Mesenchymal stem cell (in vitro differentiated cells and primary cell): ENCODE data around the gene CUBN.
A peak's percentile ranks its signal among the peaks of the same experiment; 100 is the strongest.

Experiments
- DNase-seq: peaks from one replicate; pipeline ENCODE4 v3.0.0-alpha.2; 2013
- H2AFZ ChIP-seq: one replicate; pipeline ENCODE4 v1.6.1; 2013; ENCODE audit warnings: low read depth, mild to moderate bottlenecking, control low read depth, inconsistent platforms, low read length, moderate library complexity
- H2AK5ac ChIP-seq: 2 replicates; pipeline ENCODE4 v1.6.1; 2013; ENCODE audit warnings: low read length, moderate library complexity, mild to moderate bottlenecking, inconsistent platforms; ENCODE audit not compliant: severe bottlenecking
- H2BK120ac ChIP-seq: one replicate; pipeline ENCODE4 v1.6.1; 2013; ENCODE audit warnings: low read depth, mild to moderate bottlenecking, inconsistent platforms, low read length, moderate library complexity
- H2BK12ac ChIP-seq, 2 experiments: one replicate each; pipeline ENCODE4 v1.6.1; 2013; ENCODE audit warnings: inconsistent platforms in 2 of 2, low read length in 2 of 2, mild to moderate bottlenecking in 2 of 2, moderate library complexity in 2 of 2, control low read depth in 1 of 2
- H2BK15ac ChIP-seq: one replicate; pipeline ENCODE4 v1.6.1; 2013; ENCODE audit warnings: mild to moderate bottlenecking, low read depth, inconsistent platforms; ENCODE audit not compliant: poor library complexity, severe bottlenecking
- H2BK5ac ChIP-seq: 2 replicates; pipeline ENCODE4 v1.6.1; 2013; ENCODE audit warnings: low read depth, mild to moderate bottlenecking, low read length, control low read depth, inconsistent platforms; ENCODE audit not compliant: poor library complexity, severe bottlenecking
- H3K14ac ChIP-seq, 2 experiments: one replicate each; pipeline ENCODE4 v1.6.1; 2013; ENCODE audit warnings: inconsistent platforms in 2 of 2, low read length in 2 of 2, control low read depth in 1 of 2, mild to moderate bottlenecking in 1 of 2, moderate library complexity in 1 of 2
- H3K18ac ChIP-seq, 2 experiments: one replicate each; pipeline ENCODE4 v1.6.1; 2013; ENCODE audit warnings: inconsistent platforms in 2 of 2, low read length in 2 of 2, control low read depth in 1 of 2, low read depth in 1 of 2, mild to moderate bottlenecking in 1 of 2
- H3K23ac ChIP-seq, 2 experiments: one replicate each; pipeline ENCODE4 v1.6.1; 2013; ENCODE audit warnings: inconsistent platforms in 2 of 2, low read length in 2 of 2, mild to moderate bottlenecking in 2 of 2, moderate library complexity in 2 of 2, control low read depth in 1 of 2
- H3K27ac ChIP-seq: 2 replicates; pipeline ENCODE4 v1.5.1; 2013; ENCODE audit warnings: mild to moderate bottlenecking, moderate library complexity, low read length, control low read depth, inconsistent platforms; ENCODE audit not compliant: poor library complexity, severe bottlenecking
- H3K27me3 ChIP-seq, 2 experiments: 2 replicates each; pipeline versions ENCODE4 v1.6.1 to v1.7.0; 2013; ENCODE audit warnings: low read length in 2 of 2, mild to moderate bottlenecking in 2 of 2, moderate library complexity in 2 of 2, control low read depth in 1 of 2, inconsistent platforms in 1 of 2; ENCODE audit not compliant: control insufficient read depth in 1 of 2, insufficient read depth in 1 of 2
- H3K36me3 ChIP-seq, 2 experiments: 2 replicates each; pipeline versions ENCODE4 v1.6.1 to v1.7.0; 2013; ENCODE audit warnings: low read length in 2 of 2, control low read depth in 1 of 2, inconsistent platforms in 1 of 2, low read depth in 1 of 2, mild to moderate bottlenecking in 1 of 2; ENCODE audit not compliant: insufficient read depth in 2 of 2, control insufficient read depth in 1 of 2
- H3K4ac ChIP-seq, 2 experiments: one replicate each; pipeline ENCODE4 v1.6.1; 2013; ENCODE audit warnings: inconsistent platforms in 2 of 2, low read length in 2 of 2, mild to moderate bottlenecking in 2 of 2, moderate library complexity in 2 of 2, control low read depth in 1 of 2, low read depth in 1 of 2
- H3K4me1 ChIP-seq: 2 replicates; pipeline ENCODE4 v1.6.1; 2013; ENCODE audit warnings: low read depth, low read length, control low read depth; ENCODE audit not compliant: control insufficient read depth, insufficient read depth
- H3K4me2 ChIP-seq: 2 replicates; pipeline ENCODE4 v1.6.1; 2013; ENCODE audit warnings: low read length, mild to moderate bottlenecking, inconsistent platforms; ENCODE audit not compliant: poor library complexity, severe bottlenecking
- H3K4me3 ChIP-seq, 2 experiments: 2 replicates each; pipeline versions ENCODE4 v1.5.1 to v1.7.0; 2013; ENCODE audit warnings: low read length in 2 of 2, mild to moderate bottlenecking in 2 of 2, control low read depth in 1 of 2, low read depth in 1 of 2; ENCODE audit not compliant: insufficient read depth in 1 of 2
- H3K79me1 ChIP-seq: replicated peaks from 2 replicates; pipeline ENCODE4 v1.6.1; 2013; ENCODE audit warnings: mild to moderate bottlenecking, control low read depth, low read length, inconsistent platforms; ENCODE audit not compliant: poor library complexity, severe bottlenecking
- H3K9ac ChIP-seq: 2 replicates; pipeline ENCODE4 v1.7.0; 2013; ENCODE audit warnings: mild to moderate bottlenecking, low read length, moderate library complexity
- H3K9me3 ChIP-seq: 2 replicates; pipeline ENCODE4 v1.7.0; 2013; ENCODE audit warnings: mild to moderate bottlenecking, low read length; ENCODE audit not compliant: control insufficient read depth
- H4K8ac ChIP-seq: one replicate; pipeline ENCODE4 v1.6.1; 2013; ENCODE audit warnings: inconsistent platforms, mild to moderate bottlenecking, low read length, moderate library complexity
- H4K91ac ChIP-seq: one replicate; pipeline ENCODE4 v1.6.1; 2013; ENCODE audit warnings: mild to moderate bottlenecking, low read length, inconsistent platforms
- WGBS: methylation state at CpG from one replicate; pipeline ENCODE4 v1.1.7; 2013; ENCODE audit warnings: mixed read lengths; 5-methylcytosine and 5-hydroxymethylcytosine counted together

The CUBN gene

GRCh38 chr10:16909961-16910792, 219.4 kb downstream of the CUBN start:
- peaks cover 3 to 18% of the 10 kb centered on the region in 2 experiments for H3K36me3 ChIP-seq
- H3K14ac ChIP-seq: no peak overlapping the region
- H4K91ac ChIP-seq: no peak overlapping the region
- H3K23ac ChIP-seq: no peak overlapping the region
- no peaks in the 10 kb centered on the region for H3K79me1 ChIP-seq
- no peak overlapping the region for H3K27ac ChIP-seq
- no peak overlapping the region for H2AK5ac ChIP-seq
- no peak overlapping the region for H2BK5ac ChIP-seq
- no peak overlapping the region for H4K8ac ChIP-seq
- no peak overlapping the region for H2BK15ac ChIP-seq
- H3K4me2 ChIP-seq: no peak overlapping the region
- H2AFZ ChIP-seq: no peak overlapping the region
- H3K4ac ChIP-seq: no peak overlapping the region
- H3K9me3 ChIP-seq: no peaks in the 10 kb centered on the region
- DNase-seq: peak; percentile 46
- H2BK120ac ChIP-seq: no peak overlapping the region
- no peaks in the 10 kb centered on the region for H3K4me1 ChIP-seq
- H3K4me3 ChIP-seq: no peak overlapping the region
- H3K18ac ChIP-seq: no peak overlapping the region
- H3K9ac ChIP-seq: peak overlapping the region; percentile 78
- H2BK12ac ChIP-seq: no peak overlapping the region
- 68% methylated on average over 2 of the region's 4 CpGs for WGBS
- H3K27me3 ChIP-seq: no peaks in the 10 kb centered on the region

GRCh38 chr10:16909271-16909767, 220.3 kb downstream of the CUBN start:
- 77% methylated on average over 1 of the region's 1 CpG for WGBS
- H3K23ac ChIP-seq: no peak overlapping the region

DNA sequence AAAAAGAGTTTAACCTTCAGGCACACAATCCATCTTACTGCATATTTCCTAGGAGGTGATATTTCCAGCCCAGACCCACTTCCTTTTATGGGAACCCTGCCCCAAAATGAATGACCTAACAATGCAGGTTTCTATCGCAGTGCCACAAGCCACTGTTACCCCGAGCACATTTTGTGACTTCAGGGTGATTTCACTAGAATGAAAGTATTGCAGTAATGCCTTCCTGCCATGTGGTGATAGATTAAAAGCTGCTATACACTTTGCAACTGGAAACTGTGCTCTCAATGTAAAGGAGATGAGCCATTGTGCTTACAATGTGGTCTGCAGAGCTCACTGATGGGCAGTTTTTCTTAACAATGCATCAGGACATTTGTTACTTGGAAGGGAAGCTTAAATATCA, 221.9 kb downstream of the CUBN start:
- Histone ChIP-seq H4K91ac (no peak overlapping the region), H2BK5ac (no peak overlapping the region), H2AK5ac (no peak overlapping the region), H3K23ac (no peak overlapping the region), H3K4ac (no peak overlapping the region), H2BK15ac (no peak overlapping the region), H3K79me1 (no peaks in the 10 kb centered on the region), H3K27ac (no peak overlapping the region), H3K9me3 (peaks cover 10% of the 10 kb centered on the region), H3K14ac (no peak overlapping the region), H2BK12ac (no peak overlapping the region), H3K4me3 (no peak overlapping the region), H3K4me1 (no peaks in the 10 kb centered on the region), H3K18ac (no peak overlapping the region), H4K8ac (no peak overlapping the region), H3K36me3 (no peaks in the 10 kb centered on the region), H3K27me3 (no peaks in the 10 kb centered on the region), H3K9ac (no peak overlapping the region), H3K4me2 (no peak overlapping the region), H2BK120ac (no peak overlapping the region), H2AFZ (no peak overlapping the region)
- no peak for DNase-seq
- 91% methylated on average over 2 of the region's 2 CpGs for WGBS

More at GRCh38 chr10:16909271-16909767, 220.3 kb downstream of the CUBN start:
- peaks cover 3 to 10% of the 10 kb centered on the region in 2 experiments for H3K36me3 ChIP-seq
- no peak overlapping the region for H3K4ac ChIP-seq
- no peaks in the 10 kb centered on the region for H3K27me3 ChIP-seq
- no peaks in the 10 kb centered on the region for H3K9me3 ChIP-seq
- DNase-seq: peak; percentile 49
- no peak overlapping the region for H2AK5ac ChIP-seq
- no peak overlapping the region for H2BK120ac ChIP-seq
- H4K91ac ChIP-seq: no peak overlapping the region
- no peak overlapping the region for H3K27ac ChIP-seq
- no peak overlapping the region for H2BK5ac ChIP-seq
- no peak overlapping the region for H3K14ac ChIP-seq
- H3K9ac ChIP-seq: peak overlapping the region; percentile 78
- H3K4me2 ChIP-seq: no peak overlapping the region
- no peaks in the 10 kb centered on the region for H3K4me1 ChIP-seq
- H3K18ac ChIP-seq: peak overlapping the region in 1 of 2 experiments; percentile 56
- no peaks in the 10 kb centered on the region for H3K79me1 ChIP-seq
- H2BK15ac ChIP-seq: no peak overlapping the region
- peak overlapping the region in 1 of 2 experiments; percentile 63 for H2BK12ac ChIP-seq
- no peak overlapping the region for H3K4me3 ChIP-seq
- no peak overlapping the region for H4K8ac ChIP-seq
- no peak overlapping the region for H2AFZ ChIP-seq

GRCh38 chr10:16905320-16905719, 224.3 kb downstream of the CUBN start:
- Histone ChIP-seq H3K4me1 (no peaks in the 10 kb centered on the region), H3K9me3 (peaks cover 14% of the 10 kb centered on the region), H3K18ac (peak overlapping the region; percentile 49 to 52), H3K27me3 (no peaks in the 10 kb centered on the region), H3K79me1 (no peaks in the 10 kb centered on the region), H2BK5ac (no peak overlapping the region), H3K9ac (peak overlapping the region; percentile 66), H3K27ac (no peak overlapping the region), H4K91ac (no peak overlapping the region), H2AK5ac (no peak overlapping the region), H3K23ac (no peak overlapping the region), H2BK120ac (no peak overlapping the region), H2BK15ac (no peak overlapping the region), H4K8ac (peak overlapping the region; percentile 27), H3K4ac (peak overlapping the region in 1 of 2 experiments; percentile 49), H3K4me3 (no peak overlapping the region), H3K4me2 (no peak overlapping the region), H3K36me3 (peaks cover 0 to 1% of the 10 kb centered on the region in 2 experiments), H2AFZ (no peak overlapping the region), H2BK12ac (peak overlapping the region in 1 of 2 experiments; percentile 45), H3K14ac (no peak overlapping the region)
- WGBS: 62% methylated on average over 8 of the region's 8 CpGs
- peak; percentile 66 for DNase-seq
